Measurements from ENCODE around the gene PLA2G2D. TPM values are rescaled to one million over a fixed set of nuclear protein-coding genes. Genes with fewer than 3 reads are reported as not detected.

PLA2G2D gene
- total RNA-seq, 1 donor from 2014 or later, result not detected

DNA sequence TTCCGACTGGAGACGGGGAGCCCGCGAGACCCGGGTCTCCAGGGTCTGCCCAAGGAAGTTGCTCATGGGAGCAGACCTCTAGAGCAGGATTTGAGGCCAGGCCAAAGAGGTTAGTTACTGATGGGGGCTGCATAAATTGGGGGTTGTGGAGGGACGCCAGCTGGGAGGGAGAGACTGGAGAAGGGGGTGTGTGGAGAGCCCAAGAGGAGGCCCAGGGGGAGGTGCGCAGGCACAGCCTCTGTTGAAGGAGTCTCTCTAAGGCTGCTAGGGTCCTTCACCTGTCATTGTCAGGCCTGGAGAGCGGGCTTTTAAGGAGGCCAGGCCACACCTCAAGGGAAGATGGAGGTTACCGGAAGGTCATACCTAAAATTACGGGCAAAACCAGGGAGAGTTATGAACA is 49.0 kb downstream of the PLA2G2D start:
- Mint-ChIP-seq H3K27ac (no peak overlapping the region), H3K36me3 (ENCODE audit: insufficient read depth) (no peaks in the 10 kb centered on the region), H3K4me3 (ENCODE audit: low read depth) (no peak overlapping the region), H3K27me3 (peaks cover 10% of the 10 kb centered on the region), H3K9me3 (ENCODE audit: low read depth) (no peaks in the 10 kb centered on the region), H3K4me1 (ENCODE audit: low read depth) (no peaks in the 10 kb centered on the region)
- no peak for DNase-seq (ENCODE audit: low spot score, unreplicated experiment)
- TF ChIP-seq CTCF (IDR thresholded peaks at IDR 0.05; ENCODE audit: unreplicated experiment), result no peak

DNA sequence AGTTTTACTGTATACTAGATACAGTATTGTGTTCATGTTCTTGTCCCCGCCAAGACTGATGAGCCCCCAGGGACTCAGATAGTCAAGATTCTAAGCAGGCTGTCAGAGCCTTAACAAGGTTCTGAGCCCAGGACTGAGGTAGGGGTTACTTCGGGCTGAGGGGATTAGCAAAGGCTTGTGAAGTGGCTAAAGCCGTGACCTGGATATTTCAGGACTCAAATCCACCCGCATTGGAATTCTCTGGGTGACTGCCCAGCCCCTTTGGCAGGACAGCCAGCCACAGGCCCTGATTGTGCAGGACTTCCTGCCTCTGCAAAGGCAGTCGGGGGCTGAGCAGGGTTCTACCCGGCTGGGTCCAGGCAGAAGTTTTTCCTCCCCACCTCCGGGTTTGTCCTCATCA is 49.5 kb downstream of the PLA2G2D start, which contains the start of gene PLA2G5:
PLA2G5 (plus strand) TSS at position 321 of the 400 bp plus-strand sequence. CDS start 14,637 bp downstream, outside the sequence.
- no peak for DNase-seq (ENCODE audit: low spot score, unreplicated experiment)
- Mint-ChIP-seq H3K4me1 (ENCODE audit: low read depth) (no peaks in the 10 kb centered on the region), H3K27me3 (peaks cover 10% of the 10 kb centered on the region), H3K9me3 (ENCODE audit: low read depth) (no peaks in the 10 kb centered on the region), H3K27ac (no peak within 1 kb of the TSS), H3K4me3 (ENCODE audit: low read depth) (no peak within 1 kb of the TSS), H3K36me3 (ENCODE audit: insufficient read depth) (no peaks in the 10 kb centered on the region)
- TF ChIP-seq CTCF (IDR thresholded peaks at IDR 0.05; ENCODE audit: unreplicated experiment), result no peak

DNA sequence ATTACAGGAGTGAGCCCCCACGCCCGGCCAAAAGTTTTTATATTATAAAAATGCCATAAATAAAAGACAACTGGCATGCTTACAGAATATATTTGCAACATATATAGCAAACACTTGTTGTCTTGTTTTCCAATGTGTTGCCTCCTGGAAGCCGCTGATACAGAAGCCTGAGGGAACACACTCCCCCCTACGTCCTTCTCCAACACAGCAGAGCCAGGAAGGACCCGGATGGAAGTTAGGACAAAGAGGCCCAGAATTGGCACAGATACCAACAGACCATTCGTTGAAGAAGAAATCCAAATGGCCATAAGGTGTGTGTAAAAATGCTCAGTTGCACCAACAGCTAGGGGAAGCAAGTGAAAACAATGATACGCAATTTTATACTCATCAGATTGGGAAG is 50.6 kb downstream of the PLA2G2D start:
- H3K4me3 Mint-ChIP-seq (ENCODE audit: low read depth), result no peak overlapping the region
- TF ChIP-seq CTCF (IDR thresholded peaks at IDR 0.05; ENCODE audit: unreplicated experiment), result no peak
- no peak overlapping the region for H3K27ac Mint-ChIP-seq
- no peaks in the 10 kb centered on the region for H3K4me1 Mint-ChIP-seq (ENCODE audit: low read depth)
- H3K36me3 Mint-ChIP-seq (ENCODE audit: insufficient read depth), result no peaks in the 10 kb centered on the region
- no peaks in the 10 kb centered on the region for H3K9me3 Mint-ChIP-seq (ENCODE audit: low read depth)
- peaks cover 7% of the 10 kb centered on the region for H3K27me3 Mint-ChIP-seq
- DNase-seq (ENCODE audit: low spot score, unreplicated experiment), result no peak

GRCh38 chr1:20063861-20064292 is 55.5 kb downstream of the PLA2G2D start:
- H3K36me3 Mint-ChIP-seq (ENCODE audit: insufficient read depth), result no peaks in the 10 kb centered on the region
- H3K4me3 Mint-ChIP-seq (ENCODE audit: low read depth), result no peak overlapping the region
- no peak overlapping the region for H3K27ac Mint-ChIP-seq
- DNase-seq (ENCODE audit: low spot score, unreplicated experiment), result no peak
- H3K27me3 Mint-ChIP-seq, result no peaks in the 10 kb centered on the region
- no peaks in the 10 kb centered on the region for H3K4me1 Mint-ChIP-seq (ENCODE audit: low read depth)
- no peaks in the 10 kb centered on the region for H3K9me3 Mint-ChIP-seq (ENCODE audit: low read depth)
- TF ChIP-seq CTCF (IDR thresholded peaks at IDR 0.05; ENCODE audit: unreplicated experiment), result no peak

Other genes starting within 250 kb of the PLA2G2D start
- 19.0 and 19.9 TPM in 2 replicates for gene OTUD3, start 237.1 kb downstream of the PLA2G2D start, total RNA-seq
- not detected in 2 replicates for gene PLA2G2E, start 195.9 kb downstream of the PLA2G2D start, total RNA-seq
- gene PLA2G2A, start 139.9 kb downstream of the PLA2G2D start, total RNA-seq, result 2.0 and 2.4 TPM in 2 replicates
- not detected in 2 replicates for gene PLA2G5, start 49.3 kb downstream of the PLA2G2D start, total RNA-seq
- gene PLA2G2F, start 19.8 kb upstream of the PLA2G2D start, total RNA-seq, result not detected in 2 replicates
- 2.8 and 3.1 TPM in 2 replicates for gene UBXN10, start 66.6 kb upstream of the PLA2G2D start, total RNA-seq
- gene PLA2G2C, start 67.0 kb upstream of the PLA2G2D start, total RNA-seq, result not detected in 2 replicates
- gene VWA5B1, start 171.3 kb upstream of the PLA2G2D start, total RNA-seq, result 0.19 and 0.24 TPM in 2 replicates

All from progenitor cell of endocrine pancreas (in vitro differentiated cells).